K562 (cell line): Measurements from ENCODE around the gene KIF26A. TPM values are rescaled to one million over a fixed set of nuclear protein-coding genes. Genes with fewer than 3 reads are reported as not detected.

Experiments used
- ATAC-seq: fragments of 200-7000 bp; cut with Tn5 transposase; 3 replicates; pipeline ENCODE4 v1.9.1; 2020; ENCODE audit warnings: moderate library complexity
- BruUV-seq: library from RNA; stranded (reverse); fragments of 400-500 nt; replicated peaks from 2 replicates; lab custom pipeline; 2021; lab: Mats Ljungman, UMichigan
- CTCF ChIA-PET: fragments of 300-600 bp; formaldehyde crosslinking; extraction: SDS; loops from one replicate; lab custom pipeline; 2021; ENCODE audit warnings: low intra/inter-chr PET ratio; lab: Yijun Ruan, JAX
- POLR2A ChIA-PET: fragments of 300-600, 350-650 bp; sonication (Branson Sonifier 250); formaldehyde crosslinking; extraction: SDS; loops from one replicate; lab custom pipeline; 2021; ENCODE audit warnings: antibody characterized with exemption, inconsistent platforms; lab: Yijun Ruan, JAX
- DNase-seq, 4 experiments: peaks; one replicate each; pipeline versions ENCODE4 v3.0.0 to v3.0.0-alpha.2; 2011 to 2018; ENCODE audit warnings: low spot score in 3 of 4, mixed read lengths in 3 of 4; ENCODE audit errors: extremely low read depth in 1 of 4
- FAIRE-seq: peaks from 2 replicates; lab custom pipeline; 2011; peaks lifted over from hg19 to GRCh38; lab: Jason Lieb, UNC
- H2AFZ ChIP-seq: 2 replicates; pipeline ENCODE4 v1.6.0; 2011; ENCODE audit warnings: low read depth, low read length, control low read depth, inconsistent platforms
- H3K27ac ChIP-seq: fragments of 200-600 bp; 3 replicates; pipeline ENCODE4 v1.8.0; 2011; ENCODE audit warnings: low read depth, mild to moderate bottlenecking, control low read depth, inconsistent platforms, low read length, moderate library complexity, mixed read lengths; ENCODE audit errors: extremely low read depth
- H3K27me3 ChIP-seq, 2 experiments: fragments of 300-600 bp in 1 of 2; 2 replicates in 1 of 2; 3 replicates in 1 of 2; pipeline versions ENCODE4 v1.6.0 to v1.8.0; 2011; ENCODE audit warnings: inconsistent platforms in 2 of 2, low read length in 2 of 2, mild to moderate bottlenecking in 1 of 2, mixed read lengths in 1 of 2, moderate library complexity in 1 of 2; ENCODE audit not compliant: control insufficient read depth in 2 of 2, insufficient read depth in 2 of 2
- H3K36me3 ChIP-seq: fragments of 300-600 bp; 3 replicates; pipeline ENCODE4 v1.8.0; 2011; ENCODE audit warnings: mild to moderate bottlenecking, low read length, inconsistent platforms; ENCODE audit not compliant: control insufficient read depth, insufficient read depth
- H3K4me1 ChIP-seq, 2 experiments: fragments of 200-600 bp in 1 of 2; replicated peaks in 1 of 2; 2 replicates in 1 of 2; 3 replicates in 1 of 2; pipeline versions ENCODE4 v1.5.1 to v1.8.0; 2011; ENCODE audit warnings: inconsistent platforms in 2 of 2, low read length in 2 of 2, mild to moderate bottlenecking in 1 of 2, mixed read lengths in 1 of 2, moderate library complexity in 1 of 2; ENCODE audit not compliant: control insufficient read depth in 2 of 2, insufficient read depth in 2 of 2
- H3K4me2 ChIP-seq: 2 replicates; pipeline ENCODE4 v1.6.1; 2011; ENCODE audit warnings: low read length, control low read depth, inconsistent platforms, mixed read lengths; ENCODE audit not compliant: insufficient read depth
- H3K4me3 ChIP-seq: fragments of 200-600 bp; sonication (generic), shearing (Covaris generic); 2 replicates; pipeline ENCODE4 v1.5.1; 2016; ENCODE audit warnings: control low read depth, inconsistent platforms
- H3K79me2 ChIP-seq: fragments of 200-600 bp; 3 replicates; pipeline ENCODE4 v1.8.0; 2011; ENCODE audit warnings: low read length, inconsistent platforms; ENCODE audit not compliant: control insufficient read depth, insufficient read depth
- H3K9ac ChIP-seq, 2 experiments: 2 replicates each; pipeline versions ENCODE4 v1.6.0 to v1.6.1; 2011; ENCODE audit warnings: low read depth in 2 of 2, low read length in 2 of 2, control low read depth in 1 of 2, inconsistent platforms in 1 of 2, mild to moderate bottlenecking in 1 of 2, mixed read lengths in 1 of 2; ENCODE audit not compliant: insufficient read depth in 1 of 2
- H3K9me1 ChIP-seq: one replicate; pipeline ENCODE4 v1.6.0; 2011; ENCODE audit warnings: inconsistent platforms, mild to moderate bottlenecking, low read length, moderate library complexity; ENCODE audit not compliant: control insufficient read depth, insufficient read depth
- H3K9me3 ChIP-seq: replicated peaks from 2 replicates; pipeline ENCODE4 v1.5.1; 2011; ENCODE audit warnings: low read depth, low read length, inconsistent platforms; ENCODE audit not compliant: control insufficient read depth, insufficient read depth
- H4K20me1 ChIP-seq: replicated peaks from 2 replicates; pipeline ENCODE4 v1.6.1; 2011; ENCODE audit warnings: low read length, inconsistent platforms, mixed read lengths; ENCODE audit not compliant: control insufficient read depth, insufficient read depth
- CREM ChIP-seq: IDR thresholded peaks from 2 replicates; pipeline ENCODE4 v1.6.1; 2014; ENCODE audit warnings: antibody characterized with exemption, low read depth
- RERE ChIP-seq: sonication (generic); formaldehyde crosslinking; IDR thresholded peaks from 2 replicates; pipeline ENCODE4 v1.8.0; 2023; ENCODE audit warnings: missing genetic modification reagents, mild to moderate bottlenecking, borderline replicate concordance
- RFX7 ChIP-seq: fragments of 250-450 bp; sonication (Bioruptor Pico); IDR thresholded peaks from 2 replicates; pipeline ENCODE4 v1.5.1; 2021; ENCODE audit warnings: mild to moderate bottlenecking
- SMARCC2 ChIP-seq: fragments of 450-650 bp; IDR thresholded peaks from 2 replicates; pipeline ENCODE4 v1.6.1; 2017; ENCODE audit warnings: antibody characterized with exemption, moderate library complexity, mild to moderate bottlenecking, low read depth
- ZBTB1 ChIP-seq: sonication (generic); formaldehyde crosslinking; IDR thresholded peaks from 2 replicates; pipeline ENCODE4 v1.8.1; 2023; ENCODE audit warnings: missing genetic modification reagents, low read depth, mild to moderate bottlenecking, borderline replicate concordance
- WGBS: fragments of 100-300 bp; shearing (Covaris generic); methylation state at CpG from one replicate; pipeline ENCODE4 v1.1.6; 2016; ENCODE audit warnings: low coverage, mixed read lengths; ENCODE audit not compliant: insufficient coverage; ENCODE audit errors: missing lambda C conversion rate; 5-methylcytosine and 5-hydroxymethylcytosine counted together
- in situ Hi-C: fragments of 300-500 bp; cut with MboI; formaldehyde crosslinking; loops from 4 replicates; pipeline ENCODE4 v1.15.0; 2018; ENCODE audit warnings: inconsistent platforms, mixed read lengths
- intact Hi-C: fragments of 100-400 bp; cut with micrococcal nuclease; formaldehyde crosslinking; loops from 2 replicates; pipeline ENCODE4 v1.14.2; 2022
- polyA plus RNA-seq, 8 experiments: library from polyadenylated mRNA; depleted of rRNA in 4 of 8; stranded (reverse) in 5 of 8; unstranded in 3 of 8; fragments of >200 nt; fragmentation: Nextera tagmentation in 2 of 8; fragmentation: Illumina TruSeq in 1 of 8; extraction: Ambion mirVana in 2 of 8; extraction: Trizol in 1 of 8; gene quantifications; 2 replicates each; pipeline versions ENCODE4 v1.2.1 to v1.2.3, GENCODE V29; 2011 to 2014; ENCODE audit warnings: inconsistent platforms in 1 of 8, missing spikeins in 1 of 8
- total RNA-seq, 7 experiments: library from RNA; depleted of rRNA in 6 of 7; stranded (reverse); fragments of >200 nt in 6 of 7; fragmentation: Illumina TruSeq in 2 of 7; extraction: Trizol in 2 of 7; gene quantifications; 2 replicates each; pipeline versions ENCODE4 v1.2.1 to v1.2.3, GENCODE V29; 2011 to 2021; ENCODE audit warnings: low replicate concordance in 1 of 7
- TF ChIP-seq, protein P1 (sequence below): fragments of 450-650 bp; conservative IDR thresholded peaks from 2 replicates; pipeline ENCODE4 v1.6.1; 2016; ENCODE audit warnings: missing genetic modification characterization, low read depth, mild to moderate bottlenecking, control low read depth, missing compliant biosample characterization

Gene KIF26A
- total and polyA plus RNA-seq, 9 of the 15 experiments (the other 6 are each of a cell fraction or from before 2014, with no cell fraction given) = 0.04 TPM; not detected in 8

GRCh38 chr14:104093366-104094055 is 44.9 kb upstream of the KIF26A start:
- Histone ChIP-seq H3K4me3 (no peak overlapping the region), H3K4me2 (no peak overlapping the region), H4K20me1 (no peaks in the 10 kb centered on the region), H3K36me3 (no peaks in the 10 kb centered on the region), H3K9me1 (no peaks in the 10 kb centered on the region), H3K4me1 (peaks cover 0 to 23% of the 10 kb centered on the region in 2 experiments; a peak in 2 of 5 replicates), H3K79me2 (no peaks in the 10 kb centered on the region), H3K27me3 (peaks cover 0 to 8% of the 10 kb centered on the region in 2 experiments; a peak in 2 of 5 replicates), H3K9ac (no peak overlapping the region), H3K9me3 (no peaks in the 10 kb centered on the region), H3K27ac (no peak overlapping the region), H2AFZ (no peak overlapping the region)
- DNase-seq (peak in 3 of 4 experiments; percentile 56 to 76 (median 69)), FAIRE-seq (no peak), ATAC-seq (peak; percentile 80)
- BruUV-seq = no TSS peak
- intact Hi-C loops (loop anchor here (5.0 kb wide), 1 partner anchor 469 kb away; no protein-coding TSS in a partner anchor), in situ Hi-C loops (no loop called here)
- ChIA-PET POLR2A (interaction anchor here (0.7 kb wide), 1 partner anchor 40 kb away, joined by 3 read pairs; no protein-coding TSS in a partner anchor), CTCF (interaction anchor here (1.9 to 2.3 kb wide), 2 partner anchors 16 to 547 kb away, joined by 6 to 12 read pairs; no protein-coding TSS in a partner anchor)
- TF ChIP-seq ZBTB1 (no peak), RERE (CRISPR knock-in tag) (no peak), SMARCC2 (no peak), RFX7 (CRISPR knock-in tag) (no peak), CREM (no peak)
- TF ChIP-seq, protein P1, sequence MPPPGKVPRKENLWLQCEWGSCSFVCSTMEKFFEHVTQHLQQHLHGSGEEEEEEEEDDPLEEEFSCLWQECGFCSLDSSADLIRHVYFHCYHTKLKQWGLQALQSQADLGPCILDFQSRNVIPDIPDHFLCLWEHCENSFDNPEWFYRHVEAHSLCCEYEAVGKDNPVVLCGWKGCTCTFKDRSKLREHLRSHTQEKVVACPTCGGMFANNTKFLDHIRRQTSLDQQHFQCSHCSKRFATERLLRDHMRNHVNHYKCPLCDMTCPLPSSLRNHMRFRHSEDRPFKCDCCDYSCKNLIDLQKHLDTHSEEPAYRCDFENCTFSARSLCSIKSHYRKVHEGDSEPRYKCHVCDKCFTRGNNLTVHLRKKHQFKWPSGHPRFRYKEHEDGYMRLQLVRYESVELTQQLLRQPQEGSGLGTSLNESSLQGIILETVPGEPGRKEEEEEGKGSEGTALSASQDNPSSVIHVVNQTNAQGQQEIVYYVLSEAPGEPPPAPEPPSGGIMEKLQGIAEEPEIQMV = no peak
- 0% methylated on average over 3 of the region's 18 CpGs for WGBS
